GM18861 (cell line): ENCODE data around the gene PARD3B.

Experiments
- ATAC-seq: cut with Tn5 transposase; IDR thresholded peaks from one replicate; pipeline ENCODE4 v1.9.1; 2021; ENCODE audit not compliant: unreplicated experiment

PARD3B gene

GRCh38 chr2:205367331-205367935, 822.2 kb downstream of the PARD3B start:
- no peak for ATAC-seq

GRCh38 chr2:205369813-205370212, 824.5 kb downstream of the PARD3B start:
- ATAC-seq, result no peak

GRCh38 chr2:205370726-205371125, 825.5 kb downstream of the PARD3B start:
- no peak for ATAC-seq

GRCh38 chr2:205372141-205372540, 826.9 kb downstream of the PARD3B start:
- ATAC-seq, result no peak

GRCh38 chr2:205375461-205376448, 830.5 kb downstream of the PARD3B start:
- no peak for ATAC-seq

GRCh38 chr2:205377324-205377723, 832.0 kb downstream of the PARD3B start:
- no peak for ATAC-seq

- no peak for ATAC-seq
These were observed 838.3 kb downstream of the PARD3B start for GRCh38 chr2:205383601-205384000.

- no peak for ATAC-seq
These were observed 840.8 kb downstream of the PARD3B start for GRCh38 chr2:205386109-205386508.

GRCh38 chr2:205387350-205388055, 842.2 kb downstream of the PARD3B start:
- ATAC-seq, result no peak

GRCh38 chr2:205390866-205391265, 845.6 kb downstream of the PARD3B start:
- no peak for ATAC-seq

GRCh38 chr2:205401511-205401910, 856.2 kb downstream of the PARD3B start:
- no peak for ATAC-seq

- no peak for ATAC-seq
These were observed 856.7 kb downstream of the PARD3B start for GRCh38 chr2:205402011-205402410.

GRCh38 chr2:205403244-205403825, 858.1 kb downstream of the PARD3B start:
- no peak for ATAC-seq

- no peak for ATAC-seq
These were observed 859.9 kb downstream of the PARD3B start for GRCh38 chr2:205405194-205405593.

- ATAC-seq, result no peak
These were observed 860.5 kb downstream of the PARD3B start for GRCh38 chr2:205405752-205406151.

GRCh38 chr2:205407984-205408383, 862.7 kb downstream of the PARD3B start:
- ATAC-seq, result no peak

- ATAC-seq, result no peak
These were observed 863.4 kb downstream of the PARD3B start for GRCh38 chr2:205408696-205409095.

- ATAC-seq, result no peak
These were observed 864.1 kb downstream of the PARD3B start for GRCh38 chr2:205409411-205409810.

- ATAC-seq, result no peak
These were observed 866.3 kb downstream of the PARD3B start for GRCh38 chr2:205411558-205411957.

- no peak for ATAC-seq
These were observed 879.1 kb downstream of the PARD3B start for GRCh38 chr2:205424326-205424725.

- no peak for ATAC-seq
These were observed 879.8 kb downstream of the PARD3B start for GRCh38 chr2:205425102-205425501.
